GM21423 (cell line): Measurements from ENCODE around the gene AP1G2.
A peak's percentile ranks its signal among the peaks of the same experiment; 100 is the strongest.
"Not testable (repeated sequence)": the region's sequence is repeated elsewhere in the genome, so short reads cannot be mapped to it uniquely, and the experiment has no call there.

Experiments
- ATAC-seq: cut with Tn5 transposase; IDR thresholded peaks from one replicate; pipeline ENCODE4 v1.9.1; 2021; ENCODE audit warnings: mild to moderate bottlenecking, moderate library complexity; ENCODE audit not compliant: unreplicated experiment

The AP1G2 gene, protein sequence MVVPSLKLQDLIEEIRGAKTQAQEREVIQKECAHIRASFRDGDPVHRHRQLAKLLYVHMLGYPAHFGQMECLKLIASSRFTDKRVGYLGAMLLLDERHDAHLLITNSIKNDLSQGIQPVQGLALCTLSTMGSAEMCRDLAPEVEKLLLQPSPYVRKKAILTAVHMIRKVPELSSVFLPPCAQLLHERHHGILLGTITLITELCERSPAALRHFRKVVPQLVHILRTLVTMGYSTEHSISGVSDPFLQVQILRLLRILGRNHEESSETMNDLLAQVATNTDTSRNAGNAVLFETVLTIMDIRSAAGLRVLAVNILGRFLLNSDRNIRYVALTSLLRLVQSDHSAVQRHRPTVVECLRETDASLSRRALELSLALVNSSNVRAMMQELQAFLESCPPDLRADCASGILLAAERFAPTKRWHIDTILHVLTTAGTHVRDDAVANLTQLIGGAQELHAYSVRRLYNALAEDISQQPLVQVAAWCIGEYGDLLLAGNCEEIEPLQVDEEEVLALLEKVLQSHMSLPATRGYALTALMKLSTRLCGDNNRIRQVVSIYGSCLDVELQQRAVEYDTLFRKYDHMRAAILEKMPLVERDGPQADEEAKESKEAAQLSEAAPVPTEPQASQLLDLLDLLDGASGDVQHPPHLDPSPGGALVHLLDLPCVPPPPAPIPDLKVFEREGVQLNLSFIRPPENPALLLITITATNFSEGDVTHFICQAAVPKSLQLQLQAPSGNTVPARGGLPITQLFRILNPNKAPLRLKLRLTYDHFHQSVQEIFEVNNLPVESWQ

DNA sequence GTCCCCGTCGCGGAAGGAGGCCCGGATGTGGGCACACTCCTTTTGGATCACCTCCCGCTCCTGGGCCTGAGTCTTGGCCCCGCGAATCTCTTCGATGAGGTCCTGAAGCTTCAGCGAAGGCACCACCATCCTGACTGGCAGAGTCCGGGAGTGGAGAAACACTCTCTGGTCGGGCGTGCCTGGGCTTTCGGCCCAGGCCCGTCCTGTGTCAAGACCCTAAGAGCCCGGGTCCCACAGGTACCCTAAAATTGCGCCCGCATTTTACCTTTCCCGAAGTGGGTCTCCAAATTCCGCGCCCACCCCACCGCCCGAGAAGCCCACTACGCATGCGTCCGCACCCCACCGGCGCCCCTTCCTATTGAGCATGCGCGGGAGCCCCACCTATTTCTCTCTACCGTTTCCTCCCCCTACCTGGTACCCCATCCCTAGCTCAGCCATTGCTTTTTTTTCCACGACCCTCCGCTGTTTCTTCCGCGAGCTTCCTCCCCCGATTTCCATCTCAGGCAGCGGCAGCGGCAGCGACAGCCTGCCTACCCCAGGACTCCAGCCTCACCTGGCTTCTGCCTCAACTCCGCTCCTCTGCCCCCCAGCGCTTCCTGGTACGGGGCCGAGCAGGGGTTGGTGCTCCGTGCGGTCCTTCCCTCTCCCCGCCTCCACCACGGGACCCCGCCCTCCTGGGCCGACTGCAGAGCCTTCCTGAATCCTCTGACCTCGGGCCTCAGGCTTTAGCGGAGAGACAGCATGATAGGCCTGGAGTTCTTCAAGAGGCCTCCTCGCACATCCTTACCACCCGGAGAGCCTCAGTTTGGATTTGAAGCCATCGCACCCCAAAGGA lies at the start of gene AP1G2:
Gene AP1G2 (minus strand): TSS at position 606 of the 835 bp plus-strand sequence. CDS start 477 bp downstream, at position 129.
- peak; percentile 79 for ATAC-seq

DNA sequence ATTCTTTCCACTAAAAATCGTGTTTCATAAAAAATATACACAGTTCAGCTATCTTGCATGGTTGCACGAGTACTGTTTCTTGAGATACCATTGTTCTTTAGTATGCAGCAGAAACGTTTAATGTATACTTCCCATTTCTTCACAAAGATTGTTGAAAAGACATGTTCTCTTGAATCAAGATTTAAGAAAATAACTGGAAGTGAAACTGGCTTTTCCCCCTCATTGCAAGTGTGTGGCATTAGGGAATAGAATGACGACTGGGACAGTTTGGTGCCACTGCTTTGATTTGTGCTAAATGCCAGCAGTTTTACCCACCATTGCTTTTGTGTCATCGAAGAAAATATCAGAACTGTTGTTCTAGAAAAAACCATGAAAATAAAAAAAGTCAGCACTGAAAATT lies 48.3 kb upstream of the AP1G2 start:
- no peak for ATAC-seq

DNA sequence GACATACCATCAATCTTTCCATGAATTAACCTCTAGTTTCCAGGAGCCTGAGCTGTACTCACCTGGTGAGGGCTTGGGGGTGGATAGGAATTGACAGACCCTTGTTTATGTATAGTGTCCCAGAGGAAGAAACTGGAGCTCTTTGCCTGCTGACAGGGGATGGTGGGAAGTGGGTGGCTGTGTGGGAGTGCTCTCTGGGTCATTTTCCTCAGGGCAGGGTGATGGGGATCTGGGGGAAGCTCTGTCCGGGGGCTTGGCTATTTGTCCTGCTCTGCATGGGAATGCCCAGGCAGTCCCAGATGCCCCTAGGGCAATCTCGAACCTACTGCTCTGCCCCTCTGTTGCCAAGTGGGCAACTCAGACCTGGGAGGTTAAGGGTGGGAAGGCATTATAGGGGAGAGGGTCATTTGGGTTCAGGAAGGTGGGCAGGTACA lies 46.8 kb upstream of the AP1G2 start:
- ATAC-seq = no peak

DNA sequence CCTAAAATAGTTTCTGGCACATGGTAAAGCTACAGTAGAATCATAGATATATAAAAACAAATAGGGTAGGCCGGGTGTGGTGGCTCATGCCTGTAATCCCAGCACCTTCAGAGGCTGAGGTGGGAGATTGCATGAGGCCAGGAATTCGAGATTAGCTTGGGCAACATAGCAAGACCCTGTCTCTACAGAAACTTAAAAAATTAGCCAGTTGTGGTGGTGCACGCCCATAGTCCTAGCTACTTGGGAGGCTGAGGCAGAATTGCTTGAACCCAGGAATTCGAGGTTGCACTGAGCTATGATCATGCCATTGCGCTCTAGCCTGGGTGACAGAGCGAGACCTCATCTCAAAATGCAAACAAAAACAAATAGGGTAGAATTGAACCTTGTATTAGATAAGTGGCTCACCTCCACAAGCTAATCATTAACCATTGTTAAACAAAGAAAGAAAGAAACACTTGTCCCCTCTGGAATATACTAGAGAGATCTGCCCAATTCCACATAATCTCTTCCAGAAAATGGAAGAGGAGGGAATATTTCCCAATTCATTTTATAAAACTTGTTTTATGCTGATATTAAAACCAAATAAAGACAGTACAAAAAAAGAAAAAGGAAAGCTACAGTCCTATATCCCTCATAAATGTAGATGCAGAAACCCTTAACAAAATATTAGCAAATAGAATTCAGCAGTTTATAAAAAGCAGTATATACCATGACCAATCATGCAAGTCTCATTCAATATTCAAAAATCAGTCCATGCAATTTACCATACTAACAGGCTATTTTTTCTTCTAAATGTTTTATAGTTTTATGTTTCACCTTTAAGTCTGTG lies 45.9 kb upstream of the AP1G2 start:
- no peak for ATAC-seq

DNA sequence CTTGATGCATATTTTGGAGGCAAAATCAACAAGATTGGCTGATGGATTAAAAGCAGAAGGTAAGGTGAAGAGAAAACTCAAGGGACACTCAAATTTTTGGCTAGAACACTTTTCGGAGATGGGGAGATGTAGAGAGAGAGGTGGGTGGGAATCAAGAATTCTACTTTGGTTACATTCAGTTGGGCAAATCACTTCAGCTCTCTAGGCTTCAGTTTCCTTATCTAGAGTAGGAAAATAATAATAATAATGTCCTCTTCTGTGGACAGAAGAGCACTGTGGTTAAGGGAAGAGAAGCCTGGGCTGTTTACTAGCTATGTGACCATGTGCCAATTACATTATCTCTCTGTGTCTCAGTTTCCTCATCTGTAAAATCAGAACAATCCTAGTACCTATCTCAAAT lies 45.2 kb upstream of the AP1G2 start:
- ATAC-seq = no peak

DNA sequence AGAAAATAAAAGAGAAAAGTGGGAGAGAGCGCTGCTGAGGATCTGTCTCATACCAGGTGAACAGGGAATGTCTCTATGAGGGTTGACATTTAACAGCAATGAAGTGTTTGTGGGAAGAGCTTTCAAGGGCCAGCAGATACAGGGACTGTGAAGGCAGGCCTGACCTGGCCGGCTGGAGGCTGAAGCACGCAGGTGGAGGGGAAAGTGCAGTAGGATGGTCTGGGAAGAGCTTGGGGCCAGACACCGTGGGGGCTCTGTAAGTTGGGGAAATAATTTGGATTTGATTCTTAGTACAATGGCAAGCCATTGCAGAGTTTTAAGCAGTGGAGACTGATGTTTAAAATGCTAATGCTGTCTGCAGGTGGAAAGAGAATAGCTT lies 44.8 kb upstream of the AP1G2 start:
- ATAC-seq = no peak

DNA sequence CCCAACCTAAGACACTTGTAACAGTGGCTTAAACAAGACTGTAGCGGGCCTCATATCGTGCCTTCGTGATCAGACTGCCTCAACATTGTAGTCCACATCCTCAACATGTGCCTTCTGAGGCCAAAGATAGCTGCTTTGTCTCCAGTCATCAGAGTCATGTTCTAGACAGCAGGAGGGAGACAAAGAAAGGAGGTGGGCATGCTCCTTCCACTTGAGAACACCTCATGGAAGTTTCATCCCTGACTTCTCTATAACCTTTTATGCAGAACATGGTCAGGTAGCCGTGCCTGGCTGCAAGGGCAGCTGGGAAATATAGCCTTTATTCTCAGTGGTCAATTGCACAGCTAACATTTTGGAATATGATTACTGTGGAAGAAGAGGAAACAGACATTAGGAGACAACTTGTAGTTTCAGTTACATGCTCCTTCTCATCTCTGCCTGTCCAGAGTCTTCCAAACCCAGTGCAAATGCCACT lies 43.3 kb upstream of the AP1G2 start:
- no peak for ATAC-seq

DNA sequence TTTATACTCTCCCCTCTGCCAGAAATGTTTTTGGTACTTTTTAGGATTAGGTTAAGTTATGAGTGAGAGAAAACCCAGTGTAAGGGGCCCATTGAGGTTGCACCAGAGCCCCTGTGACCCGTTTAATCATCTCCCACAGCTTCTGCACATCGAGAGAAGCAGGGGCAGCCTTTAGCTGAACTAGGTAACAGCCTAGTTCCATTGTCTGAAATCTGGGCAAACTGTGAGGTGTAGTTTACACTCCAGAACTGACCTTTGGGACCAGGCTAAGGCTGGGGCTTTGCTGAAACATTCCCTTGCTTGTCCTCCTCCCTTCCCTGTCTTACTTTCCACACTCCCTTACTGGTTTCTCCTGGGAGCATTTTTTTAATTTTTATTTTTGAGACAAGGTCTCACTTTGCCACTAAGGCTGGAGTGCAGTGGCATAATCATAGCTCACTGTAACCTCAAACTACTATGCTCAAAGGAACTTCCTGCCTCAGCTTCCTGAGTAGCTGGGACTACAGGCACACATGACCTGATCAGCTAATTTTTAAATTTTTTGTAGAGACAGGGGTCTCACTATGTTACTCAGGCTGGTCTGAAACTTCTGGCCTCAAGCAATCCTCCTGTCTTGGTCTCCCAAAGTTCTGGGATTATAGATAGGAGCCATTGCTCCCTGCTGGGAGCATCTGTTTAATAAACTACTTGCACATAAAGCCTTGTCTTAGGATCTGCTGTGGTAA lies 42.7 kb upstream of the AP1G2 start:
- no peak for ATAC-seq

DNA sequence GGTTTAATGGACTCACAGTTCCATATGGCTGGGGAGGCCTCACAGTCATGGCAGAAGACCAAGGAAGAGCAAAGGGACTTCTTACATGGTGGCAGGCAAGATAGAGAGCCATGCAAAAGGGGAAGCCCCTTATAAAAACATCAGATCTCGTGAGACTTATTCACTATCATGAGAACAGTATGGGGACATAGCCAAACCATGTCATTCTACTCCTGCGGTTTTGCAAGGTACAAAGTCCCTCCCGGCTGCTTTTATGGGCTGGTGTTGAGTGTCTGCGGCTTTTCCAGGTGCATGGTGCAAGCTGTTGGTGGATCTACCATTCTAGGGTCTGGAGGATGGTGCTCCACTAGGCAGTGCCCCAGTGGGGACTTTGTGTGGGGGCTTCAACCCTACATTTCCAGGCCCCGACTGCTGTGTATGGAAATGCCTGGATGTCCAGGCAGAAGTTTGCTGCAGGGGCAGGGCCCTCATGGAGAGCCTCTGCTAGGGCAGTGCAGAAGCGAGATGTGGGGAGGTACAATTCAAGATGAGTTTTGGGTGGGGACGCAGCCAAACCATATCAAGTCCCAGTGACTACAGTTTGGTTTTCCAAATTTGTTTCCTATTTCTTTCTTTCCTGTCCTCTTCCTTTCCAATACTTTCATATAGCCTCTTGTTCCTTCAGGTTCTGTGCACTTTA lies 42.0 kb upstream of the AP1G2 start:
- ATAC-seq = not testable (repeated sequence)

DNA sequence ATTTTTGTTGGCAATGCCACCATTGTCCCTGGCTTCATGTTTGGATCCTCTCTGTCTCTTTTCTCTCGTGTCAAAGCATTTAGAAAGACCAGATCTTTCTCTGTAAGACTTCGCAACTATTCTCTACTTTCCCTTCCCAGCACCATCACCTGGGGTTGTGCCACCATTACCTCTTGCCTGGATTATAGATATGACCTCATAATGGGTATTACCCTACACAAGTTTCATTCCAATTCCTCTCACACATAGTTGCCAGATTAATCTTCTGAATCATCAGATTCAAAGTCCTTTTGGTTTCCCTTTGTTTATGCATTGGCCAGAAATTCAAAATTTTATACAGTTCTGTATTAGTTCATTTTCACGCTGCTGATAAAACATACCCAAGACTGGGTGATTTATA lies 41.4 kb upstream of the AP1G2 start:
- no peak for ATAC-seq

DNA sequence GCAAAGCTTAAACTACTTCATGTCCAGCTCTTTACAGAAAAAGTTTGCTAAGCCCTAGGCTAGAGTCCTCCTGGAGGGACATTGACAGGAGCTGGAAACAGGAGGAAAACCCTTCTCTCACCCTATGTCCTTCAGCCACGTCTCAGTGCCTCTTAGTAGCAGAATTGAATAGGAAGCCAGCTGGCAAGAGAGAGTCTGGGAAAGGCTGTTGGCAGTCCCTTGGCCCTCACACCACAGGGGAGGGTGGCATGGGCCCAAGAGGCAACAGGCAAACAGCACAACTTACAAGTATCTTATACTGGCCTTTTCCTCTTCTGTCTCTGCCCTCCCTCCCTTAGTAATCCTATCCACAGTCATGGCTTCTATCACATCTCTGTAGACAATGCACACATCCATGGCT lies 40.9 kb upstream of the AP1G2 start:
- no peak for ATAC-seq

DNA sequence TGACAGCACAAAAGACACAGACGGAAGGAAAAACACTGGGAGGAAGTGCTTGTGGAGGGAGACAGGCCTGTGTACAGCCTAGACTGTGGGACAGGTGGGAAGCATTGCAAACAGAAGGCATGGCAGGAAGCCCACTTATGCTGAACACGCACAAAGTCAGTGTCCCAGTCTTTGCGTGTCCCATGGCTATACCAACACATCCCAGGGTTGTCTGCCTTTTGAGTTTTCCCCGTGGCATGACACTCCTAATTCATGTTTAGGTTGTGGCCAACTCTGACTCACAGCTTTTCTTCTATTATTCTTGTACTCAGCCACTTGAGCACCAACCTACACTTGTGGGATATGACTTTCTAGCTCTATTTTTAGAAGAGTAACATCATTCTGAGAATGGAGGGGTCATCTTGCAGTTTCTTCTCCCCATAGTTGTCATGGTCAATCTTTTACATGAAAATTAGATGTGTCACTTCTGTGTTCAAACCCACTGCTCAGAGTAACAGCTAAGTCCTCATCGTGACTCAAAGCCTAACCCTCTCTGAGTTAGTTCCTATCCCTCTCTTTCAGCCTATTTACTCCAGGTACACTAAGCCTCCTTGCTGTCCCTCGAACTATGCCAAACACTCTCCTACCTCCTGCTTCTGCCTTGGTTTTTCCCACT lies 38.5 kb upstream of the AP1G2 start:
- peak; percentile 80 for ATAC-seq

DNA sequence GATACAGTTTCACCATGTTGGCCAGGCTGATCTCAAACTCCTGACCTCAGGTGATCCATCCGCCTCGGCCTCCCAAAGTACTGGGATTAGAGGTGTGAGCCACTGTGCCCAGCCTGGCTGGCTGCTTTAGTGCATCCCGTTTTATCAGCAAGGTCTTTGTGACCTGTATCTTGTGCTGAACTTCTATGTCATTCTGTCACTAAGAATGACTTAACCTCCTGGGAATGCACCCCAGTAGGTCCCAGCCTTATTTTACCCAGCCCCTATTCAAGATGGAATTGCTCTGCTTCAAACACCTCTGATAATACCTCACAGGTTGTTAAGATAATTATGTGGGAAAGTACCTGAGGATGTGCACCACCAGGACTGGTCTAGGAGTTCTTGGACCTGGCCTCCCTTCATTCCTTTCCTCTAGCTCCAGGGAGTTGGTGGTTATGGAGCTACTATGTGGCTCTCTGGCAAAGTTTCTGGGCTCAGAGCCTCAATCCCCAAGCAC lies 37.1 kb upstream of the AP1G2 start:
- no peak for ATAC-seq

DNA sequence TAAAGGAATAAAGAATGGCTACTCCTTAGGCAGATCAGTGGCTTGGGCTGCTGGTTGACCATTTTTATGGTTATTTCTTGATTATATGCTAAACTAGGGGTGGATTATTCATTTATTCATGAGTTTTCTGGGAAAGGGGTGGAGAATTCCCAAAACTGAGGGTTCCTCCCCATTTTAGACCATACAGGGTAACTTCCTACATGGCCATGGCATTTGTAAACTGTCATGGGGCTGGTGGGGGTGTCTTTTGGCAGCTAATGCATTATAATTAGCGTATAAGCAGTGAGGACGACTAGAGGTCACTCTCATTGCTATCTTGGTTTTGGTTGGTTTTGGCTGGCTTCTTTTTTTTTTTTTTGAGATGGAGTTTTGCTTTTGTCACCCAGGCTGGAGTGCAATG lies 36.6 kb upstream of the AP1G2 start:
- ATAC-seq = no peak

DNA sequence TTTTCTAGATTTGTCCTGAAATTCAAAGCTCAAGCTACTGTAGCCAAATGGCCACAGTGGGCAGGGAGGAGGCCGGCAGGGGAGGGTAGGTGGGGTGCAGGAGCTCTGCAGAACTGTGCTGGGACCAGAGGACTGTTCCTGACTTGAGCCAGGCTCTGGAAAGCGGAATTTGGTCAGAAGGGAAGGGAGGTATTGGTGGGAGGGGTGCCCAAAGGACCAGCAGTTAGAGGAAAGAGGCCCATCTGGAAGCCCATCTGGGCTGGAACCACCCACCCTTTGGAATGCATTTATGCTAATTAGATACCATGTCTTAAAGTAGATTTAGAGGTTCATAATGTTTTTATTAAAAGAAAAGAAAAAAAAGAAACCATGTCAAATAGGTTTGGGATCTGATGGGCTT lies 35.5 kb upstream of the AP1G2 start:
- no peak for ATAC-seq

DNA sequence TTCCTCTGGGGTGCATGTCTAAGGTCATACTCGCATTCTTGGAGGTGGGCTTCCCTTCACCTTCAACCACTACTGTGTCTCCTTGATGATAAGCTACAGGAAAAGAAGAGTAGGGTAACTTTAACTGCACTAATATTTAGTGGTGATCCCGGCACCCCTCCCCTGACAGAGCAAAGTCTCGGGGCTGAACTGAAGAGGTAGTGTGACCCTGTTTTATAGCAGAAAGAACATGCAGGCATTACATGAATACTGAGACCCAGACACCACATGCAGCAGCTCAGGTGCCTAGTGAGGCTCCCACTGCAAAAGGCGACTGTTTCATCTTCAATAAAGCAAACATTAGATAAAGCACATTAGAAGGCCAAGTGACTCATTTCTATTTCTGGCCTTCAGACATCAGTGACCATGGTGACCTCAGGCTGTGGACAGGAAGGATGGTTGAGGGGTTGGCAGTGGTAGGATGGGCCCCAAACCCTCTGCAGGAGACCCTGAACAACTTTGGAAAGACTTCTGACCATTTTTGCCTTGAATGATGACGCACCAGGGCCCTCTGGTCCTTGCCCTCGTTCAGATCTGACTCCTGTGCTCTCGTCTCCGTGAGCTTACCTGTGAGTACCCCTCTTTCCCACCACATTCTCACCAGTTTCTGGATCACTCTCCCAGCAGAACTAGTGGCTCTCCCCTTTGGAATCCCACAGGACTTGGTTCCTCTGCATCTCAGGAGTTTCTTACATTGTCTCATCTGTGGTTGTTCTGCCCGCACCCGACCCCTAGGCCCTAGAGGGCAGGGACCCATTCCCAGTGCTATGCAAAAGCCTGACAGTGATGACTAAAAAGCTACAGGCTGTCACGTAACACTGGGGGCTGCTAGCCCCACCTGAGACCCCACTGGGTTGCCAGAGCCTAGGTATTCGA lies 34.8 kb upstream of the AP1G2 start:
- ATAC-seq = no peak

DNA sequence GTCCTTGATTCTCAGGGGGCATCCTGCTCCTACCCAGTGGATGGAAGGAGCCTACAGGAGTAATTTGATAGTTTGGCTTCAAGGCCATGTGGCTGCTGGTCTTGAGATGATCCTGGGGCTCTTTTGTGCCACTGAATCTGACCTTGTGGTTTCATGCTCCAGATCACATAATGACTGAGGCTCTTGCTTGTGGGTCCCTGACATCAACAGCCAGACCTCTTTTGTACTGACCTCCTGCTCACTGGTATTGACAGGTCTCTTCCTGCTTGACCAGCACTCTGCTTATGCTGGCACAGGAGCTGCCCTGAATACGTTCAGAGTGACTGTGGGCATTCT lies 34.2 kb upstream of the AP1G2 start:
- no peak for ATAC-seq

DNA sequence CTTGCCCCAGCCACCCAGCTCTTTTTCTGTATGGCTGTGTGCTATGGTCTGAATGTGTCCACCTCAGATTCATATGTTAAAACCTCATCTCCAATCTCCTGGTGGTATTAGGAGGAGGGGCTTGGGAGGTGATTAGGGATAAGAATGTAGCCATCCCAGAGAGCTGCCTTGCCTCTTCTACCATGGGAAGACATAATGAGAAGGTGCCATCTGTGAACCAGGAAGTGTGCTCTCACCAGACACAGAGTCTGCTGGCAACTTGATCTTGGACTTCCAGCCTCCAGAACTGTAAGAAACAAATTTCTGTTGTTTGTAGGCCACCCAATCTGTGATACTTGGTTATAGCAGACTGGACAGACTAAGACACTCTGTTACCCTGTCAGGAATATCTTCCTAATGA lies 33.8 kb upstream of the AP1G2 start:
- ATAC-seq = no peak
